Occipital lobe (tissue), 2 donors: Measurements from ENCODE around the gene FCGR1A. TPM values are rescaled to one million over a fixed set of nuclear protein-coding genes. Genes with fewer than 3 reads are reported as not detected.
"Not testable (repeated sequence)": the region's sequence is repeated elsewhere in the genome, so short reads cannot be mapped to it uniquely, and the experiment has no call there.

ENCODE experiments used
- DNase-seq: peaks from one replicate; lab custom pipeline; 2025; lab: John Stamatoyannopoulos, UW
- total RNA-seq: library from RNA; depleted of rRNA; stranded (reverse); fragments of >200 nt; gene quantifications from one replicate; pipeline ENCODE4 v1.2.3, GENCODE V29; 2014

Gene FCGR1A
- 9.8 TPM for total RNA-seq

DNA sequence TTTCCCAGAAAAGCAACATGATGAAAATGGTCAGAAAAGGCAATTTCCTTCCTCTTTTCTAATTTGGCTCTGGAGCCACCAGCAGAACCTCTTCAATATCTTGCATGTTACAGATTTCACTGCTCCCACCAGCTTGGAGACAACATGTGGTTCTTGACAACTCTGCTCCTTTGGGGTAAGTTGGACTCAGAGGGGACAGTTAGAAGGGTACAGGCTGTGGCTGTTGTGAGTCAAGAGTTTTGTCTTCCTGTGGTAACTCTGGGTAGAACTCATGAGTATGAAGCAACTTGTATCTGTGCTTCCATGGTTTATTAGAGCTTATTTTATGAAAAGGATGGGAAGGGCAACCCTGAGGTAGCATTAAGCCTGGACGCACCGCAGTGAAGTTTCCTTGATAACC is at the start of gene FCGR1A:
FCGR1A (plus strand) TSS at position 95 of the 400 bp plus-strand sequence; CDS start at position 145, 50 bp downstream.
- DNase-seq: not testable (repeated sequence)

GRCh38 chr1:149732781-149733180 is 49.7 kb upstream of the FCGR1A start:
- DNase-seq: not testable (repeated sequence)

- not testable (repeated sequence) for DNase-seq
These were observed 47.8 kb upstream of the FCGR1A start for GRCh38 chr1:149734692-149735091.

DNA sequence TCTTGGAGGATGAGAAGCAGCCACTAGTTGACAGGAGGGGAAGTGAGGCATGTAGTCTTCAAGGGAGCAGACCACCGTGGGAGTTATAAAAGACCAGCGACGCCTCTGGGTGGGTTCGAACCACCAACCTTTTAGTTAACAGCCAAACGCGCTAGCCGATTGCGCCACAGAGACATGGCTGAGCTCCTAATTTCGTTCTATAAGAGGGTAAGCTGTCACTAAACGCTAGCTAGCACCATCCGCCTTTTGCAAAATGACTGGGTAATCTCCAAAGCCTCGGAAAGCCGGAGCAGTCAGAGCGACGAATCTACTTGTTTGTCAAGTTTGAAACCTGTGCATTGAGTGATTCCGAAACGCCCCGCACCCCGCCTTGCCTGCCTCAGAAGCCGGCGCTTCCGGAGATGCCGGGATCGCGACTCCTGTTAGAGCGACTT is 42.3 kb upstream of the FCGR1A start:
- not testable (repeated sequence) for DNase-seq

DNA sequence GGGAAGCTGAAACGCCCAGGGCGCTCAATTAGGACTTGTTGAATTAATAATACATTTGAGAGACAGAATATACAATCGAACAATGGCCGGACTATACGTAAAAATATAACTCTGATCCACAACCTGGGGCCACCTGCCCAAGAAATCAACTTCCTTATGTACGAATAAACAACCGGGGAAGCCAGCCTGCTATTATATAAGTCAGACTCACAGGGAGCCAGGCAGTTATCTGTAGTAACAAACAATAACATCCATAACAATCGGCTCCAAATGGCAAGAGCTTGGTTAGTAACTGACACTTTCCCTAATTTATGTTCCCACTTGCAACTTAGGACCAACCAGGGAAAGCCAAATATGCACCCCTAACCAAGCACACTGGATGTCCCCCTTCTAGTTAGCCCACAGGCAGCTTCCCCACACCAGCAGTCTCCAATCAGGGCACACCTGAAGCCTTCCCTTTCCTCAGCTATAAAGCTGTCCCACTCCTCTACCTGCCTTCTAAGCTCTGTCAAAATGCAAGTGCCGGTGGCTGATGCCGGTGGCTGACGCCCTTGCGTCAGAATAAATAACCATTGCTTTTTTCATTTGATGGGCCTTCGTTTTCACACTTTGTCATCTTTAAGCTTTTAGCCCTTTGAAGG is 41.8 kb upstream of the FCGR1A start:
- not testable (repeated sequence) for DNase-seq

DNA sequence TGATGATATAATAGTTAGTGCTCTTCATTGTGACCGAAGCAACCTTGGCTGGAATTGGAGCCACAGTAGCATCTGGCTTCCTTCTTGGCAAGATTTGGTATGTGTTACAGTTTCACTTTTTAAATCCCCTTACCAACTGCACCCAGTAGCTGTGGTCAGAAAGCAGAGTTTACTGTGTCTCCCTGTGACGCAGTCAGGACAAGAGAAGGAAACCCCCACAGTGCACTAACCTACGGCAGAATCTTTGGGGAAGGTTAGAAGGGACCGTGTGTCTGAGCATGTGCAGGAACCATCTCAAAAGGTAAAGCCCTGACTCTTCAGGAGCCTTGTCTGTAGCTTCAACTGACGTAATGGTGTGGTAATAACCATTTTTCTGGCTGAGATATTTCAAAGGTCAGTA is 40.6 kb upstream of the FCGR1A start:
- not testable (repeated sequence) for DNase-seq

DNA sequence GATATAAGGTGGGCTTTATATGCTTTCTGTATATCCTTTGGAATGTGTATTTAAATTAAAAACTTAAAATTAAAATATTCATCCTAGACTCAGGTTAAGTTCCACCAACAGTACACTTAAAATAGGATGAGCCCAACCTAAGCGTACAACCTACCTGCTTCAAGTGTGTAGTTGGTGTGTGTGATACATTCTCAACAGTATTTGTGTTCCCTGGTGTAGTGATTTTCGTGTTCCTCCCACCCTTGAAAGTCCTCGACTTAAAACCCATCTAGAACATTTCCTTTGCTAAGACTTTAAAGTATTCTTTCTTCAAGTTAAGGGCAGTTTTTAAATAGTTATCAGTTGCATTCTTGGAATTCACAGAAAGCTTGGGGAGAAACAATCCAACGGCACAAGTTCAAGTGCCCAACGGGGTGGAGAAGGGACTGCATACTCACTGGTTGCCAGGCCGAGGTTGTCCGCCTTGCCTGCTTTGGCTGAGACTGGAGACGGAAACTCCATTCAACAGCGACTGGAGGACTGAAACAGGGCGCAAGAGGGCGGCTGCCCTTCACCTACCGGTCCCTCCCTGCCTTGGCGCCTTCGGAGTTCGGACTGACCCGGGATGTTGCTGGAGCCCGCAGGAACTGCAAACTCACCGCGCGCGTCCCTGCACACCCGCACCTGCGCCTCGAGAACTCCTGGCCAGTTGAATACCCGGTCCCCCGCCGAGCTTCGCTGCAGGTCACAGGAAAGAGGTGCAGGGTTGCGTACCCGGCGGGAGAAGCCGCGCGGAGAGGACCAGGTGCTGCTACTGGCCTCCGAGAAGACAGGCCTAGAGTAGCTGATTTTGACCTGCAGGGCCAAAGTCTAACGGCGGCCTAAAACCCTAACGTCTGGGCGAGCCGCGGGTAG is 35.8 kb upstream of the FCGR1A start:
- DNase-seq: not testable (repeated sequence)

DNA sequence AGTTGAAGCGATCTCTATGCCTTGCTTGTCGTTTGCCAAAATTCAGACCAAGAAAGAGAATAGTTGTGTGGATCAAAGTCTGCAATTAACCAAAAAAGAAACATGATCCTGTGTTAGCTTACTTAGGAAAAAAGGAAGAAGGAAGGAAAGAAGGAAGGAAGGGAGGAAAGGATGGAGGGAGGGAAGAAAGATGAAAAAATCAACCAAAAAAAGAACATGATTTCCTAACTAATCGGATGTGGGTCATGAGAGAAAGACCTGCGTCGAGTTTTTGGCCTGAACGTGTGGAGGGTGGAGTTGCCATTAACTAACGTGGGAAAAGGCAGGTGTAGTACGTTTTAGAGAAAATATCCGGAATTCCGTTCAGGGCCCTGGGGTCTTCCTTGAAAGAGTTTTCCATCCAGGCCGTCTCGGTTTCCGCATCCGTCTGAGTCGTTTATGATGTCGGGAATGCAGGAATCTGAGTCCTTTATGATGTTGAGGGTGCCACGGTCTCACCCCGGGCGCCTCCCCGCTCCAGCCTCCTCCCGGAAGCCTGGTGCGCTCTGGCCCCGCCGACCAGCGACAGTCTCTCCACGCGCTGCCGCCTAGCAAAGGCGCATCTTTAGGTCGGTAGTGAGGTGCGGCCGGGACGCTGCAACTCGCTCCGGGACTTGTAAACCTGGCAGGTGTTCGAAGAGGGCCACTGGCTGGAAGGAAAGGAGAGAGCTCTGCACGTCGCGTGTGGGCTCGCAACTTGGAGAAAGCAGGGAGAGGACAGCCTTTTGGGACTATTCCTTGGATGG is 34.9 kb upstream of the FCGR1A start:
- not testable (repeated sequence) for DNase-seq

DNA sequence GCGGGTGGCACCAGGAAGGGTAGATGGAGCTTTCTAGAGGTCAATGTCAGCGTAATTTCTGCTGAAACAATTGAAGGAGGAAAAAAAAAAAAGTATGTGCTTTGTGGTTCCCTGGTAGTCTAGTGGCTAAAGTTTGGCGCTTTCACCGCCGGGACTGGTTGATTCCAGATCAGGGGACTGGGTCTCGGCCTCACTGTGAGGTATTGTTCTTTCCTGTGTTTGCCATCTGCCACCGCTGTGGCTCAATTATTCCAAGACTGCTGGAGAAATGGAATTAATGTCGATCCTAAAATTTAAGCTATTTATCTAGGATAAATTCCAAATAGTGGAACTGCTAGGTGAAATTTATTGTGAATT is 34.4 kb upstream of the FCGR1A start:
- DNase-seq: not testable (repeated sequence)

DNA sequence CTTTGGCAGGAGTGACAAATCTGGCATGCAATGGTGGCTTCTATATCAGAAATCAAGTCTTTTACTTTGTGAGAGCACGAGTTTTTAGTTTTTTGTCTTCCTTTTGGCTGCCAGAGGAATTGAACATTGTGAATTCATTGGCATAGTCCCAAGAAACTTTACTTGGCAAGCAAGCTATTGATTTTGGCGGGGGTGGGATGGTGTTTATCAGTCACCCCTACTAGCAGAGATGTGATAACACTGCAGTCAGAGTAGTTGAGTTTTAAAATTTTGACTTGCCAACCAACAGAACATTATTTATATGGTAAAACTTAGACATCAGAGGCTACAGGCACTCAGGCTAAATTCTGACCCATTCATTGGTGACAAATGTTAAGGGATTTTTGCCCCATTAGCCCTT is 31.9 kb upstream of the FCGR1A start:
- DNase-seq: not testable (repeated sequence)

GRCh38 chr1:149752186-149752585 is 30.3 kb upstream of the FCGR1A start:
- DNase-seq: not testable (repeated sequence)

DNA sequence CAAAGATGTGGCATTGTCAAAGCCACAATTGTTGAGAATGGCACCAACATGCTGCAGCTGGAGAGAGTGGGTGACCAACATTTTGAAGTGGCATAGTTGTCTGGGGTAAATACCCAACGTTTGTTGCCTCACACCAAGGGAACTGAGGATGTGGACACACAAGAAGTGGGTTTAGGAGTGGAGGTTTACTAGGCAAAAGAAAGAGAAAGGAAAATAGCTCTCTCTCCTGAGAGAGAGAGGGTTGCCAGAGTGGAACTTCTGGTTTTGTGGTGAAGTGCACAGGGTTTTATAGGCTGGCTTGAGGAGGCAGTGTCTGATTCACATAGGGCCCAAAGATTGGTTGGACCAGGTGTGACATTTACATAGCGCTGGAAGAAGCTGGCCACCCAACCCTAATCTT is 29.0 kb upstream of the FCGR1A start:
- not testable (repeated sequence) for DNase-seq

- not testable (repeated sequence) for DNase-seq
These were observed 27.2 kb upstream of the FCGR1A start for GRCh38 chr1:149755294-149755693.

- not testable (repeated sequence) for DNase-seq
These were observed 20.2 kb upstream of the FCGR1A start for GRCh38 chr1:149762294-149762693.

DNA sequence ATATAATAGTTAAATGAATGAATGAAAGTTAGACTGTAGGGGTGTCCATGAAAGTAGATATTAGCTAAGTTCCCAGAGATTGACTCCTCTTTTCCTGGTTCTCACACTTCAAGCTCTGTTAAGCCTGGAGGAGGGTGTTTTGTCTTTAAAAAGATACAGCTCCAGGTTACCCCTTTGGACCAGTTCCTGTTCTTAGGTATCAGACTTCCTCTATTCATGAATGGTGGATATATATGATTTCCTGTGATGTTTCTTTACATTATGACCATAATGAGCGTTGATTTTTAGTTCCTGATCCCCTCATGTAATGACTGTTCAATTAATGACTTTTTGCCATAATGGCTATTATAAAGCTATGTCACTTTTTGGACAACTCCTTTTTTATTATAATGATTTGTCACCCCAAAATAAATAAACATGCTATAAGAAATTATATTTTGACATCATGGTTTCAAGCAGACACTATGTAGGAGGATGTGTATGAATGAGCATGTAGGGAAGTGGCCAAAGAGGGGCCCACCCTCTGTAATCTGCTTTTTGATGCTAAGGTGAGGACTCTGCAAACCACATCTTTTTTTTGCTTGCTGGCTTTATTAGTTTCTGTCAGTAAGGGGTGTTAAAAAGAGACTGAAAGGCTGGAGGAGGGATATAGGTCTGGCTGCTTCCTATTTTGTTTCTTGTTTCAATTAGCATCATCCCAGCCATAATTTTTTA is 18.2 kb upstream of the FCGR1A start:
- not testable (repeated sequence) for DNase-seq

- not testable (repeated sequence) for DNase-seq
These were observed 16.3 kb upstream of the FCGR1A start for GRCh38 chr1:149766241-149766640.

DNA sequence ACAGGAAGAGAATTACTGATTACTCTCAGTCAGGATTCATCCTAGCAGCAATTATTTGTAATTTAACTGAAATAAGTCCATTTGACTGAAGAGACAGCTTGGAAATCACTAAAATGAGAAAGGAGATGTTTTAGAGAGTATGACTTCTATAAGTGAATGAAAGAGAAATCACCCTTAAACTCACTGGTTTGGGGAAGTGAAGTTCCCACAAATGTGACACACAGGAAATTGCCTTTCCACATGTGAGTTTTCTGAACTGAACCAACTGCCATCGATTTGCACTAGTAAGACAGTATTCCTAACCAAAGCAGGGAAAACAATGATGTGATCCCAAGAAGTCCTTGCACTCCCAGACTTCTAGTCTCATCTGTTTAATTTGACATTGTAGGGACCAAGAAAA is 13.3 kb upstream of the FCGR1A start:
- DNase-seq: not testable (repeated sequence)

DNA sequence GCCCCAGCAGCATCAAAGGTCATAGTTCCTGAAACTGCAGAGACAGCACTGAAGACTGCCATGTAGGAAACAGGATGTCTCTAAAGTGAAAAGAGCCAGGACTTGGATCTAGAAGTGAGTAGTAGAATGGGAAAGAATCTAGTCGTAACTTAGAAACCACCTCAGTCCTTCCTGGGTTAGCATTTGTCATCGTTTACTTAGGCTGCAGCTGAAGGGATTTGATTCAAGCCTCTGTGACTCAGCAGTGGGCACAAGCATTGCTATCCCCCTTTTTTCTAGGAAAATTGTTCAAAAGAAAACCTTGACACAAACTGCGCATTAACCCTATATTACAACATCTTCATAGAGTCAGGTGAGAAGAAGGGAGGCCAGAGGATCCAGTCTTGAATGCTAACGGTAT is 11.8 kb upstream of the FCGR1A start:
- not testable (repeated sequence) for DNase-seq

DNA sequence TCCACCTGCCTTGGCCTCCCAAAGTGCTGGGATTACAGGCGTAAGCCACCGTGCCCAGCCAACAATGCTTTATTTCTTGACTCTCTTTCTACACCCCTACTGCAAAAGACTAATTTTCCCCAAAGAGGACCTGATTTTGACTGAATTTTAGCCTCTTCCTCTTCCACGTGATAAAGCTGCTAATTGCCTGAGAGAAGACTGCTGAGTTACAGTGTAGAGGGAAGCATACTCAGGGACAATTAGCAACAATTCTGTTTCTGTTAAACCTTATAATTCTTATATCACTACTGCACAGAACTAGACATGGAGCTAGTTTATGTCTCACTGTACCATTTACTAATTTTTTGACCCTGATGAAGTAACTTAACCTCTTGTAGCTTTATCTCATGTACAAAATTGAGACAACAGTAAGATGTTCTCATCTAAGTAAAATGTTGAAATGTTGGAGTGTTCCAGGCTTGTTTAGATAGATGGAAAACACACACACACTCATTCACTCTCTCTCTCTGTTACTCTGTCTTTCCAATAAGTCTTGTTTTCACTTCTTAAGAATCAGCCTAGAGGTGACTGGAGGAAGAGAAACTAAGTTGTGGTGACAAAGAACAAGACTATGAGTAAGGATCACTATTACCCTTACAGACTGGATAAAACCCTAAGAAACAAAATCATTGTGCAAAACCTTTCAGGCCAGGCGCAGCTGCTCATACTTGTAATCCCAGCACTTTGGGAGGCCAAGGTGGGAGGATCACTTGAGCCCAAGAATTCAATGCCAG is 10.7 kb upstream of the FCGR1A start:
- DNase-seq: not testable (repeated sequence)

DNA sequence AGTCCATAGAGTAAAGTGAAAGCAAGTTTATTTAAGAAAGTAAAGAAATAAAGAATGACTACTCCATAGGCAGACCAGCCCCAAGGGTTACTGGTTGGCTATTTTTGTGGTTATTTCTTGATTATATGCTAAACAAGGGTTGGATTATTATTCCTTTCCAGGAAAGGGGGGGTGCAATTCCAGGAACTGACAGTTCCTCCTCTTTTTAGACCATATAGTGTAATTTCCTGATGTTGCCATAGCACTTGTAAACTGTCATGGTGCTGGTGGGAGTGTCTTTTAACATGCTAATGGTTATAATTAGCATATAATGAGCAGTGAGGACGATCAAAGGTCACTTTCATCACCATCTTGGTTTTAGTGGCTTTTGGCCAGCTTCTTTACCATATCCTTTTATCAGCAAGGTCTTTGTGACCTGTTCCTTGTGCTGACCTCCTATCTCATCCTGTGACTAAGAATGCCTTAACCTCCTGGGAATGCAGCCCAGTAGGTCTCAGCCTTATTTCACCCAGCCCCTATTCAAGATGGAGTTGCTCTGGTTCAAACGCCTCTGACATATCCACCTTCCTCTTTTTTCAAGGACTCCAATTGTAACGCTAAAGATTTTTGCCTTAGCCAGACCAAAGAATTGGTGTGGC is 6.9 kb upstream of the FCGR1A start:
- not testable (repeated sequence) for DNase-seq
